Transverse colon (tissue), 4 donors: ENCODE results near the gene CDC14A.

Experiments
- CTCF ChIP-seq, 5 experiments: fragments of 200-600 bp in 3 of 5; fragments of 450-650 bp in 2 of 5; sonication (generic) in 3 of 5; IDR thresholded peaks; 1 replicate in 2 of 5; 2 replicates in 3 of 5; pipeline ENCODE4 v1.5.1; 2016 to 2017; ENCODE audit warnings: antibody characterized with exemption in 5 of 5, inconsistent platforms in 3 of 5, mild to moderate bottlenecking in 2 of 5, moderate library complexity in 1 of 5
- EP300 ChIP-seq: sonication (generic); formaldehyde crosslinking; IDR thresholded peaks from one replicate; pipeline ENCODE4 v1.6.1; 2017; ENCODE audit warnings: antibody characterized with exemption, low read depth
- POLR2A ChIP-seq: fragments of 450-650 bp; IDR thresholded peaks from one replicate; pipeline ENCODE4 v1.6.1; 2016; ENCODE audit warnings: antibody characterized with exemption, mild to moderate bottlenecking, moderate library complexity
- POLR2AphosphoS5 ChIP-seq, 3 donors: sonication (generic); formaldehyde crosslinking; IDR thresholded peaks; one replicate each; pipeline ENCODE4 v1.6.1; 2016; ENCODE audit warnings: antibody characterized with exemption in 3 of 3

- TF ChIP-seq CTCF (IDR thresholded peaks at IDR 0.05), result no peak
- TF ChIP-seq POLR2A, result no peak
- no peak for TF ChIP-seq POLR2AphosphoS5 (IDR thresholded peaks at IDR 0.05)
- no peak for TF ChIP-seq EP300
Measured at GRCh38 chr1:100387657-100388350, 35.5 kb downstream of the CDC14A start.
